OCI-LY3 (cell line): Measurements from ENCODE around the gene OR4K1.

Experiments used
- CTCF ChIP-seq: fragments of 200-600, 300-600 bp; sonication (generic); IDR thresholded peaks from 2 replicates; pipeline ENCODE4 v1.5.1; 2014; ENCODE audit warnings: antibody characterized with exemption, low read length, low read depth
- EZH2phosphoT487 ChIP-seq: fragments of 200-600 bp; shearing (Covaris generic); IDR thresholded peaks from 2 replicates; pipeline ENCODE4 v1.6.1; 2018; ENCODE audit warnings: antibody characterized with exemption, mixed run types, low read depth

GRCh38 chr14:19906665-19907064 is 24.1 kb upstream of the OR4K1 start:
- TF ChIP-seq CTCF (no peak), EZH2phosphoT487 (no peak)
